ENCODE measurements around the gene BAIAP3.

DNA sequence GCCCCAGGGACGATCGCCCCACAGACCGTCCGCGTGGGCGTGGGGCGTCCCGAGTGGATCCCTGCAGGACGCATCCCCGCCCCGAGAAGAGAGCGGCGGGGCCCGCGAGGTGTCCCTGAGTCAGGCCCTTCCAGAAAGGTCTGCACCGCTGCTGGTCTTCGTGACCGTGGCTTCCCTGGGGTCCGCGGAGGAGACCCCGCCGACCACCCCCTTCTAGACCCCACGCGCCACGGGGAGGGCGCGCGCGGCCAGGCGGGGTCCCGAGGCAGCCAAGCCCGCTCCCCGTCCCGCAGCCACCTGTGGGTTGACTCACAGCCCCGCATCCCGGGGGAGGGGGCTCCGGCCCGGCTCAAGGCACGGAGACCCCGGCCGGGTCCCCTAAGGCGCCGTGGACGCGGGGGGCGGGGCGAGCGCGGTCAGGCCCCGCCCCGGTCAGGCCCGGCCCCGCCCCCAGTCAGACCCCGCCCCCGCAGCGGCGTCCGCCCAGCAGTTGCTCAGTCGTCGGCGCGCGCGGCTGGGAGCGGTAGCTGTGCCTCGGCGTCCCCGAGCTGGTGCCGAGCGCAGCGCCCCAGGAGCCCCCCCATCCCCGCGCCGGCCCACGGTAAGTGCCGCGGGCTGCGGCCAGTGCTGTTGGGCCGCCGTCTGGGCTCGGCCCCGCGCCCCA, at the start of gene BAIAP3:
- no peak for TF ChIP-seq EZH2phosphoT487 (IDR thresholded peaks at IDR 0.05; ENCODE audit: insufficient read depth, low read depth)
- TF ChIP-seq EZH2 (IDR thresholded peaks at IDR 0.05; ENCODE audit: insufficient read depth, poor library complexity, severe bottlenecking) = no peak
